Measurements from ENCODE around the gene APRT.
"Not testable (repeated sequence)": the region's sequence is repeated elsewhere in the genome, so short reads cannot be mapped to it uniquely, and the experiment has no call there.

APRT gene

DNA sequence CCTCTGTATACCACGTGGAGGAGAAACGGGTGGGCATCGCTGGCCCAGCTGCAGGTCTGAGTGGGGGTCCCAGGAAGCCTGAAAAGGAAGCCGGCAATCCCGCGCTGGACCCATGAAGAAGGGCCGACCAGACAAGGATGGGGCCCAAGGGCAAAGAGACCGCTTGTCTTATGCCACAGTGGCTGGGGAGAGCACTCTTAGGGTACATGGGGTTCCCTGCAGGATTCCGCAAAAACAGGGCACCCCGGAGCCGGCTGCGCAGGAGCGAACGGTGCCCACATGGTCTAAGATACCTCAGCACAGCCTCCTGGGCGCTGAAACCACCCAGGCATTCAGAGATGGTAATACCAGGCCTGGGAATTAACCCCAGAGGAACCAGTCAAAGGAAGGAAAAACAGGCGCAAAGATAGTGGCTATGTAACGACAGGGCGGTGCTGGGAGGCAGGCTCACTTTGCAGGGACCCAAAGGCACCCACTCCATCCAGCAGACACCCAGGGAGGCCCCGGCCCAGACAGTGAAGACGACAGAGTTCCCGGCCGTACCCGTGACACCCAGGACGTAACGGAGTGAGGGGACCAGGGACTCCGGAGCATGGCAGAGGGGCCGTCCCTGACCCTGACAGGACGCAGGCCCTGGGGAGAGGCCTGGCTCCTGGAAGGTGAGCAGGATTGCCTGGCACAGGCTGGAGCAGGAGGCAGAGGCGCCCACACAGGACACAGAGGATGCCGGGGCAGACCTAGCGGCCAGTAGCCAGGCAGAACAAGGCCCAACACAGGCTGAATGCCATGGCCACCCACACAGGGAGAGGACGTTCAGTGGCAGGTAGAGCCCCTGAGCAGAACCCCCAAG lies 37.0 kb downstream of the APRT start:
- DNase-seq (ENCODE audit: low read depth in 3 of 3, low spot score in 1 of 3) = no peak

DNA sequence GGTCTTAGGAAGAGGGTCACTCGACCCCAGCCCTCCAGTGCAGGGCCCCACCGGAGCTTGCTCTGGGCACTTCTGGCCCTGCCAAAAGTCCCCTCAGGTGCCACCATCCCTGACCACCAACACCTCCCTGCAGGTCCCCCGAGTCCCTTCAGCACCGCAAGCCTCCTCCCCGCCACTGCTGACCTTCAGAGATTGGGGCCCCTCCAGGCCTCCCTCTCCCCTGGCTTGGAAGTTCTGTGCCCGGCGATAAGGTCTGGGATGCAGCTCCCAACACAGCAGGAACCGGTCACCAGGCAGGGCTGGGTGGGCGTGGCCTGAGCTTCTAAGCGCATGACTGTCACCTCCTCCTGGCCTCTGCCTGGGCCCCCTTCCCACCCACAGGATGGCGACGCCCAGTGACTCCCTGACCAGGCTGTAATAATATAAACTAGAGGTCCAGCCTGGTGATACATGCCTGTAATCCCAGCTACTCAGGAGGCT lies 37.9 kb downstream of the APRT start:
- no peak for DNase-seq (ENCODE audit: low read depth in 3 of 3, low spot score in 1 of 3)

DNA sequence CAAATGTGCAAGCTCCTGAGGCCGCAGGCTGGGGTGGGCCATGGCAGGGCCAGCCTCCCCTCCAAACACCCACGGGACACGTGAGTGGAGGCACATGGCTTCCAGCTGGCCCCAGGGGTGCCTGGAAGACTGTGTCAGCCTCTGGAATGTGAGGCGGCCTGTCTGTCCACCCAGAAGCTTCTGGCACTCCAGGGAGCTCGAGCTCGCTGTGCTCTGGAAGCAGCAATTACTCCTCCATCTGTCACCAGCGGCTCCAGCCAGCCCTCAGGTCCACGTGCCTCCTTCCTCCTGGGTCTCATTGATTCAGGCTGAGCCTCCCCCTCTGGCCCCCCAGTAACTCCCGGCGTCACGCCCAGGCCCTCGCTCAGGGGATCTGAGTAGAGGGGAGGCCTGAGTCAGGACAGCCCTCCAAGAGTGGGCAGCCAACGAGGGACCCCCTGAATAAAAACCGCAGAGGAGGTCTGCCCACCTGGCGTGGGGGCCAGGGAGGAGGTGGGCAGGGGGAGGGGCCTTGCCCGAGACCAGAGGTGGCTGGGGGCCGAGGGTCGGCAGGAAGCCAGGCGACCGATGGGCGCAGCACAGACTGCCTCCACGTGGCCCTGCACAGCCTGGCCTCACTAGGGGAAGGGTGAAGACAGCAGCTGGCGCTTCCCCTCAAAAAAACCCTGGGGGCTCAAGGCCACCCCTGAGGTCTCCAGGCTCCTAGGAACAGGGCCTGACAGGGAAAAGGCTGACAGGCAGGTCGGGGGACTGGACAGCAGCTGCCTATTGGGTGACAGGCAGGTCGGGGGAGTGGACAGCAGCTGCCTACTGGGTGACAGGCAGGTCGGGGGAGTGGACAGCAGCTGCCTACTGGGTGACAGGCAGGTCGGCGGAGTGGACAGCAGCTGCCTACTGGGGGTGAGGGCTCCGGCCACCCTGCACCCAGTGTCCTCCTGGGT lies 38.6 kb downstream of the APRT start:
- DNase-seq (ENCODE audit: low read depth in 3 of 3, low spot score in 1 of 3) = no peak

DNA sequence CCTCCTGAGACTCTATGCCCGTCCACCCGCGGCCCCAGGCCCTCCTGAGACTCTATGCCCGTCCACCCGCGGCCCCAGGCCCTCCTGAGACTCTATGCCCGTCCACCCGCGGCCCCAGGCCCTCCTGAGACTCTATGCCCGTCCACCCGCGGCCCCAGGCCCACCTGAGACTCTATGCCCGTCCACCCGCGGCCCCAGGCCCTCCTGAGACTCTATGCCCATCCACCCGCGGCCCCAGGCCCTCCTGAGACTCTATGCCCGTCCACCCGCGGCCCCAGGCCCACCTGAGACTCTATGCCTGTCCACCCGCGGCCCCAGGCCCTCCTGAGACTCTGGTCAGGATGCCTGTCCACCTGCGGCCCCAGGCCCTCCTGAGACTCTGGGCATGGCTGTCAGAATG lies 39.9 kb downstream of the APRT start:
- DNase-seq (ENCODE audit: low read depth in 3 of 3, low spot score in 1 of 3) = not testable (repeated sequence)

DNA sequence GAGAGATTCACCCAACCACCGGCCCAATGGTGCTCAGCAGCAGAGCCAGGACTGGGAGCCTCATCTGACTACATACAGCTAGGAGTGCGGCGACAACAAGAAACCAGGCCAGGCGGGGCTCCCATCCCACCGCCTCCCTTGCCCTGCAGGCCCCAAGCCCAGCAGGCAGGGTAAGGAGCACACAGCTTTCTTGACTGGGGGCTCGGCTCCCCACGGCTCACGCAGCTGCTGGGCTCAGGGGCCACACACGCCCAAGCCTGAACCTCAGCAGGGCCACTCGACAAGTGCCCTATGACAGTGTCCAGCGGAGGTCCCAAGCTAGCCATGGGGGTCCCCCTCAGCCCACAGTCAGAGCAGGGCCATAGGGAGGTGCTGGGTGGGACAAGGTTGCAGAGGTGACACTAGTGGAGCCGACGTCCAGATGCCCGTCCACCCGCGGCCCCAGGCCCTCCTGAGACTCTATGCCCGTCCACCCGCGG lies 40.4 kb downstream of the APRT start:
- no peak for DNase-seq (ENCODE audit: low read depth in 3 of 3, low spot score in 1 of 3)

DNA sequence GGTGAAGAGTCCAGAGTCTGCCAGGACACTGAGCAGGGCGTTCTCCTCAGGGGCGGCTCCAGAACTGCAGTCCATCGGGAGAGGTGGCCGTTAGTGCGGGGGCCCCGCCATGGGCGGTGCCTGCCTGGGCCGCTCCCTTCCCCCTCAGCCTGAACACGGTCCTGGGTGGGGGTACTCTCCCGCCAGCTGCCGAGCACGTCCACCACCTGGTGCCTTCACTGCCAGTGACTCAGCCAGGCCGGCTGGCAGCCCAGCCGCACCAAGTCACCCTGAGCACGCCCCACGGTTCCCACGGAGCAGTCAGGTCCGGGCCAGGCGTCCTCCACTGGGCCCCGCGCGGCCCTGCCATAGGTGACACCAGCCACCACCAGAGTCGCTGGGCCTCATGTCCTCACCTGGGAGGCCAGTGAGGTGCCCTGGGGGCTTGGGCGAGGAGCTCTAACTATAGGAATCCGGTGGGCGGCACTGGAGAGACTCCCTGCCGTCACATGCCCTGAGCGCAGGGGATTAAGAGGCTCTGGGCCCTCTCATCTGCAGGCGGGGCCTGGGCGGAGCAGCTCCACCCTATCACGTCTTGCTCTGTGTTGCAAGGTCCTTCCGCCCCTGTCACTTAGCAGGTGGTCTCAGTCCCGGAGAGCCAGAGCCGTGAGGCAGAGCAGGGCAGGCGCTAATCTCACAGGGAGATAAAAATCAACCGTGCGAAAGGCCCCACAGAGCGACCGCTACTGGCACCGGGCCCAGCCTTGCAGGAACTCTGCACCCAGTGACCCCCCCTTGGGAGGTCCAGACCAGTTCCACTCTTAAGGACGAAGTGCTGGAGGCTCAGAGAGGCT lies 41.1 kb downstream of the APRT start:
- no peak for DNase-seq (ENCODE audit: low read depth in 3 of 3, low spot score in 1 of 3)

DNA sequence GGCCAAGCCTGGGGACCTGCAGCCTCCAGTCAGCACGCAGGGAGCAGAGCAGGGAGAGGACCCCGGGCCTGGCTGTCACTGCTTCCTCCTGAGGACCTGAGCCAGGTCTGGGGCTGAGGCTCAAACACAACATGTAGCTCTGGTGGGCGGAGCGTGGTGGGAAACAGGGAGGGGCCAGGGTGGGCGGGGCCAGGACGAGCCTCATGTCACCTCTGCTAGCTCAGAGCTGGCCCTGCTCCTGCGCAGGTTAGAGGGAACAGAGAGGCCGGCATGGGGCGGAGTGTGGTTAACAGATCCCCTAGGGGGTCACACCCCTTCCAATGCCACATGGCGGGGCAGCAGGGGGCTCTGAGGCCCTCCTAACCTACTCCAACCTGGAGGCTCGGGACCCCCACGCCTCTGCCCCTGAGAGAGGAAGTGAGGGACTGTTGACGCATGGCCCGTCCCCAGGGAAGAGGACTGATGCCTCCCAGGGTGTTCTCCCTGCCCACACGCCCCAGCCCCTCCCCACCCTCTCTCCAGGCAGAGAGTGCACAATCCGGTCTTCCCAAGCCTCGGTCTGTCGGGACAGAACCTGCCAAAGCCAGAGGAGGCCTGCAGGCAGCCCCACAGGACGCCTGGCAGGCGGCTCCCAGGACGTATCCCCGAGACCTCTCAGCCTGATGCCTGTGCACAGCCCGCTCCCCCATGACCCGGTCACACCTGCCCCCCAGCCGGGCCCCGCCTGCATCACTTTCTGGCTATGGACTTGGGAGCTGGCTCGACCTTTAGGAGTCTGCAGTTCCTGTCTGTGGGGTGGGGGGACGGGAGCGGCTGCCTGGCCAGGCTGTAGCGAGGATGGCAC lies 41.9 kb downstream of the APRT start:
- DNase-seq (ENCODE audit: low read depth in 3 of 3, low spot score in 1 of 3) = no peak

DNA sequence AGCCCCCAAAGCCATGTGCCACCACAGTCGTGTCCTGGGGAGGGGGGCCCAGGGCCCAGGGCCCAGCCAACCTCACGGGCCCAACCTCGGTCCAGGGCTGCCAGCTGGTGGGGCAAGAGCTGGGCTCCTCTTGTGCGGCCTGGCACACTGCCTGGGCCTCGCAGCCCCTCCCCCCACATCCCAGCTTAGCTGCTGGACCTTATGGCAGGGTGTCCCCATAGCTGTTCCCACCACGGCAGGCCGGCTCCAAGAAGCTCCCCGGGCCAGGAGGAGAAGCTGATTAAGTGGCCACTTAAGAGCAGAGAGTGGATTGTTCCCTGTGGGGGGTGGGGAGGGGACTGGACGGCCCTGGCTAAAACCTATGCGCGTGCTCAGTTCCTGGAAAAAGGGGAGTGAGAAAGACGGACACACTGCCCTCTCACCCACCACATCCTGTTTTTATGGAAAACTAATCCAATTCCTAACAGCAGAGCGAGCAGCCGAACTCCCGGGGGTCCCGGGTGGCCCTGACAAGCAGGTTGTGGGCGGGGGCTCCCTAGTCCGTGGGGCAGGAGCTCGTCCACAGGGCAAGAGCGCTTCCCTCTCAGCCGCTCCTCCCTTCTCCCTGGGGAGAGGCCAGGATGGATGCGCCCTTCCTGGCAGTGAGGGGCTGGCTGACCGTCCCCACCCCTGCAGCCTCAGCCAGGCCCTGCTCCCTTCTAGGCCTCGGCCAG lies 43.5 kb downstream of the APRT start:
- DNase-seq (ENCODE audit: low read depth in 3 of 3, low spot score in 1 of 3) = no peak

DNA sequence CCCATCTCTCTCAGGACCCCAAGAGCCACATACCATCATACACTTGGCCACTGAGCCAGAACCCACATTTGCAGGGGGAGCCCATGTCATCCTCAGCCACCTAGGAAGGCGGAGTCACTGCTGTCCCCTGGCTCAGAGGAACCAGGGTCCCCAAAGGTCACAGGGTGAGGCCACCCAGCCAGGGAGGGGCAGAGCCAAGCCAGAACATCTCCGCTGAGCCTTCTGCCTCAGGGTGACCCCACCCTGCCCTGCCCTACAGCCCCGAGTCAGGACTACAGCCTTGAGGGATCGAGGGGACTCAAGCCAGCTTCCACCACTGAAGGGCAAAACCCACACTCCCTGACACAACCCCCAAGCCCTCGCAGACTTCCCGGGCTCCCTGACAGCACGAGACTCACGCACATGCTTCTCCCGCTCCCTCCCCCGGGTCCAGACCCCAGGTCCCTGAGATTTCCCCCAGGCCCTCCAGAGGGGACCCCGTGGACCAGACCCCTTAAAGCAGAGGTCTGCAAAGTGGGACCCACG lies 44.1 kb downstream of the APRT start:
- DNase-seq (ENCODE audit: low read depth in 3 of 3, low spot score in 1 of 3) = no peak

DNA sequence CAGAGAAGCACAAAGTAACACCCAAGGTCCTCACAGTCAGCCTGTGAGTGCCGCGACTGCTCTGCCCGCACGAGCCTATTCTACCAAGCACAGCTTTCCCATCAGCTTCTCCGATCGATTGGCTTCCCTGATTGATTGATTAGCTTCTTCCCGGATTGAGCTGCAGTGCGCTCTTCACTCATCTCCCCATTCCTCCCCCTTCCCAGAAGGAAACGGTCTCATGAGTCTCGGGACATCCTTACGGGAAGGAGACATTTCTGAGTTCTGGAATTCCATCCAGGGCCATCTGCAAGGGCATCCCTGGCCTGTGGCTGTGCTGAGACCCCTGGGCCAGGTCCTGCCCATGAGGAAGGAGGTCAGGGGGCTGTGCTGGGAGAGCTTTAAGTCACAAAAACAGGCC lies 44.8 kb downstream of the APRT start:
- DNase-seq (ENCODE audit: low read depth in 3 of 3, low spot score in 1 of 3) = no peak

DNA sequence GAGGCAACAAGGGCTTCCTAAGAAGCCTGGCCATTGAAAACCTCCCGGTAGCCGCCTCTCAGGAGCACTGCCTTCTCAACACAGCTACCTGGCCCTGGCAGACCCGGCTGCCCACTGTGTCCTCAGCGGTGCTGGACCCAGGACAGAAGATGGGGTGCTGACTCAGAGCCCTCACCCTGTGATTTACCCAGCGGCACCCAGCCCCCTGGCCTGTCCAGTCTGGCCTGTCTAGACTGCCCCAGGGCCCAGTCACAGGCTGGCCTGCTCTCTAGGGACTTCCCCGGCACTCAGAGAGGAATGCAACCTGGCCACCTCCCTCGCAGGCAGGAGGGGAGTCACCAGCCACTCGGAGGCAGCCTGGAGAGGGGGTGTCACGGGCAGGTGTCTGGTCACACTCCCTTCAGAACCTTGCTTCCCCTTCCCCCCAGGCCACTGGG lies 46.8 kb downstream of the APRT start:
- no peak for DNase-seq (ENCODE audit: low read depth in 3 of 3, low spot score in 1 of 3)

DNA sequence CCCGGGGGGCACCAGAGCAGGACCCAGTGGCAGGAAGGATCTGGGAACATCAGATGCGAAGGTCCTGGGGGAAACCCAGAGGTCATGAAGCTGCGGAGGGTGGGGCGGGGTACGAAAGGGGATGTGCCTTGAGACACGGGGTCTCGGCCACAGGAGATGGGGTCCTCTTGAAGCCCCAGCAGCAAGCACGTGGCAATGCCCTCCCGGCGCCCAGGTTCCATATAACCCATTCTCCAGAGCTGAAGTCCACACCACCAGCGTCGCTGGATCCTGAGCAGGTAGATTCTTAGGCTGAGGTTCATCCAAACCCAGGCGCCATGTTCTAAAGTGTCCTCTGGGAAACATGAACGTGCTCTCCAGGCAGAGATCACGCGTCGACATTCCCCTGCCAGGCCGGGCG lies 47.6 kb downstream of the APRT start:
- DNase-seq (ENCODE audit: low read depth in 3 of 3, low spot score in 1 of 3) = no peak

DNA sequence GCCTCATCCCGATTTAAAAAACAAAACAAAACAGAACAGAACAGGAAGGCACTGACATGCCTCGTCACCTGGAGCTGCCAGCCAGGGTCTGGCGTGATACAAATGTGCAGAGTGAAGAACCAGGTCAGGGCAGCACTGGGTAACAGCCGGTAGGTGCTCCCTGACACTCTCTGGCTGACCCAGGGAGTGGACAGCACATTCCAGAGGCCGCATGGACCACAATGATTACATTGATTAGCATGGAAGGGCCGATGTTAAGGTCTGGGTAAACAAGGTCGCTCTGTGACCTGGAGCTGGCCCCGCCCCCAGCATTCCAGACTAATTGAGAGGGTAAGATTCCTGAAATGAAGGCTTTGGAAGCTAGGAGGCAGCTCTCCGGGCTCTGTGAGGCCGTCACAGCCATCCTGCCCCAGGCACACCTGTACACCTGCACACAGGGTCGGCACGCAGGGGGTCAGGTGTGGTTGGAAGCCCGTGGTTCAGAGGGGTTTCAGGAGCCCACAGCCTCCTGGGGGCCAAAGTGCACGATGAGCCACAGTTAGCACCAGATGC lies 48.1 kb downstream of the APRT start:
- no peak for DNase-seq (ENCODE audit: low read depth in 3 of 3, low spot score in 1 of 3)

DNA sequence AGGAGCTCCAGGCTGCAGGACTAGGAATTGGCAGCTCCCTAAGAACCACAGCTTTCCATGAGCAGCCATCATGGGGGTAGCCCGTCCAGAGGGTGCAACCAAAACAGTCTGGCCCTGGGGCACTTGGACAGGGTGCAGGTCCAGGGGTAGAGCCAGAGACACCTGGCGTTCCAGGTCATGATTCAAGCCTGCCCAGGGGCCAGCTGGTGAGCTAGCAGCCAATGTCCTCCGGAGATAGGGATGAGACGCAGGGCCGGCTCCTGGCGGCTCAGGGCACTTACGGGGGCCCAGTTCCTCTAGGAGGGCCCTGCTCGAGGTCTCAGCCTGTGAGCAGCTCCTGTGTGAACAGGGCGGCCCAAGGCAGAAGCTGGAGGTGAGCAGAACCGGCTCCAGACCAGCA lies 48.8 kb downstream of the APRT start:
- no peak for DNase-seq (ENCODE audit: low read depth in 3 of 3, low spot score in 1 of 3)

DNA sequence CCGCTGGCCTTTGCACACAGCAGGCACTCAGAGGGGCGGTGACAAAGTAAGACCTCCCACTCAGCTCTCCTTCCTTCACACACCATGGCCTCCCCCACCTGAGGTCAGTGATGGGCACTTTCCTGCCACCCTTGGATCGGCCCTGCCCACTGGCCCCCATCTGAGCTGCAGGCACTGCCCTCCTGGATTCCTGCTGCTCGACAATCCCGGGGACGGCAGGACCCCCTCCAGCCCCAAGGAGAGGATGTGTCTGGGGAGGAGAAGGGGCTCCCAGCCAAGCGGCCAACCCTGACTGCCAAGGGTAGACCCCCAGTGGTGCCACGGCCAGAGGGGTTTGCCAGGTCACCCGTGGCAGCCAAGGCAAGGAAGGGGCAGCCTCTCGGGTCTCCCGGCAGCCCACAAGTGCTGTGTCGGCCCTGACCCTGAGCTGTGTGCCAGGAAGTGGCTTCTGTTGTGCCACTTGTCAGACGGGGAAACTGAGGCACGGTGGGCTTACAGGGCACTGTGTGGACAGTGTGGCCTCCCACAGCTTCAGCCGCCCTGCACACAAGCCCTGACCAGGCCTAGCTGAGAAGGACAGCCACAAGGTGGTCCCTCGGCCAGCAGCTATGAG lies 49.4 kb downstream of the APRT start:
- DNase-seq (ENCODE audit: low read depth in 3 of 3, low spot score in 1 of 3) = no peak

DNA sequence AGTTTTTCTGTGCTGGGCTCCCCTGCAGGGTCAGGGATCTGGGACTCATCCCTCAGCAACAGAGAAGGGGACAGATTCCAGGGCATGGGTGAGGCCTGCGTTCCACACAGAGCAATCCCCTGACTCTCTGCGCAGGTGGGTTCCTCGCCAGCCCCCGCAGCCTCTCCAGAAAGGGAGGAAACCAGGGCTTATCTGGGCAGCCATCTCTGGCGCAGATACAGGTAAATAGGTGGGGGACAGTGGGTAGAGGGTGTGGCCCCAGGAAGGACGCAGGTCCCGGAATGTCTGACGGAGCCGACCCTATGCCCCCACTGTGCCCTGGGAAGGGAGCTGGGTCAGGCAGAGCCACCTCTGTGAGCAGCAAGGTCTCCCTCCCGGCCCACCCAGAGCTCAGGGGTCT lies 49.9 kb downstream of the APRT start:
- DNase-seq (ENCODE audit: low read depth in 3 of 3, low spot score in 1 of 3) = no peak

DNA sequence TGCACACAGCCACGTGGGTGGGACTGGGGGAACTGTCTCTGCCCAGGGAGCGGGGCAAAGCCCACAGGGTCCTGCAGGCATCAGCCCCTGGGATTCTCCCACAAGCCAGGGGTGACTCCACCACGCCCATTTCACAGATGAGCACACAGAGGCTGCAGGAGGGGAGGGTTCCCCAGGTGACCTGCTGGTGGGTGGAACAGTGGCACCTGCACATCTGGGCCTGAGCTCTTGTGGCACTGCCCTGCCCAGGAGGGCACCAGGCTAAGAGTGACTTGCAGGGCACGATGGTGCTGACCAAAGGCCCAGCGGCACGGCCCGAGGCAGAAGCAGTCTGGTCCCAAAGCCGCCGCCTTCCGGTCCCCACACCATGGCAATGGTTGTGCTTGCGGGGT lies 50.6 kb downstream of the APRT start:
- DNase-seq (ENCODE audit: low read depth in 3 of 3, low spot score in 1 of 3) = no peak

DNA sequence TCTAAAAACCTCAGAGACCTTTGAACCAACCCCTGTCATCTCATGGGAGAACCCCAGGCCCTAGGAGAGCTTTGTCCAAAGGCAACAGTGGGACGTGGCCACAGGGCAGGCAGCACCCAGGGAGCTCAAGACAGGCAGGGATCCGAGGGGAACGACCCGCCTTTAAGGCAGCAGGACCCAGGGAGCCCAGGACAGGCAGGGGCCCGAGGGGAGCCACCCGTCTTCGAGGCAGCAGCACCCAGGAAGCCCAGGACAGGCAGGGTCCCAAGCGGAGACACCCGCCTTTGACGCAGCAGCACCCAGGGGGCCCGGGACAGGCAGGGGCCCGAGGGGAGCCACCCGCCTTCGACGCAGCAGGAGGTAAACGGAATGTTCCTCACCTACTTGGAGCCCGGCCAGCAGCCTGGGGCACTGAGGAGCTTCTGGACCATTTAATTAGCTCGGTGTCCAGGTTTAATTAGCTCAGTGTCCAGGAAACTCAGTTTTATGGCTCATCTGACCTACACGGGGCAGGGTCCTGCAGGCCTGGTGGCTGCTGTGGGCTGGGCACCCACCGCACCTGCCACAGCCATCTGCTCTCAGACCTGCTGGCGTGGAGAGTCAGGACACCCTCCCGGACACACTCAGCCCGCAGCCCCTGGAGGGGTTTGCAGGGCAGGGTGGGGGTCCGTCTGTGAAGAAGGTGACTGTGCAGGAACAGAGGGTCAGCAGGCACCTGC lies 51.1 kb downstream of the APRT start:
- DNase-seq (ENCODE audit: low read depth in 3 of 3, low spot score in 1 of 3) = no peak

Data from stimulated activated CD4-positive, alpha-beta T cell treated with anti-CD3 and anti-CD28 coated beads, TNF-alpha, amount 100 ng/mL, for 1 hour (primary cell).